Adipocyte (in vitro differentiated cells): ENCODE measurements around the gene PGGHG.
A peak's percentile ranks its signal among the peaks of the same experiment; 100 is the strongest.
"Not testable (repeated sequence)": the region's sequence is repeated elsewhere in the genome, so short reads cannot be mapped to it uniquely, and the experiment has no call there.

Source experiments
- DNase-seq: peaks from one replicate; pipeline ENCODE4 v3.0.0-alpha.2; 2015; ENCODE audit warnings: low read depth
- H3K27me3 ChIP-seq: replicated peaks from 2 replicates; pipeline ENCODE4 v1.7.0; 2013; ENCODE audit warnings: mild to moderate bottlenecking, low read length, moderate library complexity; ENCODE audit not compliant: control insufficient read depth, insufficient read depth
- H3K36me3 ChIP-seq: 2 replicates; pipeline ENCODE4 v1.7.0; 2013; ENCODE audit warnings: low read length, mild to moderate bottlenecking, moderate library complexity; ENCODE audit not compliant: control insufficient read depth, insufficient read depth, severe bottlenecking
- H3K4me1 ChIP-seq: 2 replicates; pipeline ENCODE4 v1.7.0; 2013; ENCODE audit warnings: mild to moderate bottlenecking, low read length, moderate library complexity; ENCODE audit not compliant: control insufficient read depth, insufficient read depth
- H3K4me3 ChIP-seq: 2 replicates; pipeline ENCODE4 v1.7.0; 2013; ENCODE audit warnings: mild to moderate bottlenecking, low read length, moderate library complexity
- H3K9ac ChIP-seq: 2 replicates; pipeline ENCODE4 v1.7.0; 2013; ENCODE audit warnings: mild to moderate bottlenecking, low read length, moderate library complexity
- H3K9me3 ChIP-seq: 2 replicates; pipeline ENCODE4 v1.7.0; 2013; ENCODE audit warnings: mild to moderate bottlenecking, low read length, moderate library complexity; ENCODE audit not compliant: control insufficient read depth

PGGHG gene

DNA sequence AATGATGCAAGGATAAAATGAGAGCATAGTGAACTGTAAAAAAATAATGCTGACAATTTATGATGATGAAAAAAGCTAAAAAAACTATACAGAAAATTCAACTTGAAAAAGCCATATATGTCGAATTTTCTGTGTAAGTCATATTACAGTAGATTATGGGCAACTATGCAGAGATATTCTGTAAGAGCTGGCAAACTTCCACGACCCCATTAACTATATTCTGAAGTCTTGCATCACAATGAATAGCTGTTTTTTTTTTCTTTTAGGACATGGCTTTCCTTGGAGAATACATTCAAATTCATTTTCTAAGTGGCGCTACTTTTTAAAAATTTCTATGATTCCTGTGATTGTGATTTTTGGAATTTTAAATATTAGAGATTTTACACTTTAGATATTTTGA lies 33.8 kb upstream of the PGGHG start:
- H3K27me3 ChIP-seq: peaks cover 24% of the 10 kb centered on the region
- DNase-seq: peak; percentile 83
- H3K4me3 ChIP-seq: no peak overlapping the region
- H3K9me3 ChIP-seq: no peaks in the 10 kb centered on the region
- peaks cover 34% of the 10 kb centered on the region for H3K36me3 ChIP-seq
- peaks cover 5% of the 10 kb centered on the region for H3K4me1 ChIP-seq
- no peak overlapping the region for H3K9ac ChIP-seq

DNA sequence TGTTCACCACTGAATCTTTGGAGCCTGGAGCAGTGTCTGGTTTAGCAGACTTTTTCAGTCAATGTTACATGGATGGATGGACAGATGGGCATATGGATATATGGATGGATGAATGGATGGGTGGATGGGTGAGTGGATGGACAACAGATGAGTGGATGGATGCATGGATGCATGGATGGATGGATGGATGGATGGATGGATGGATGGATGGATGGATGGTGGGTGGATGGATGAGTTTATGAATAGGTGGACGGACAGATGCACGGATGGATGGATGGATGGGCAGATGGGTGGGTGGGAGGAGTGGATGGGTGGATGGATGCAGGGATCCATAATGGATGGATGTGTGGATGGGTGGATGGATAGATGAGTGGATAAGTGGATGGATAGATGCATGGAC lies 33.1 kb upstream of the PGGHG start:
- Histone ChIP-seq H3K27me3 (peaks cover 28% of the 10 kb centered on the region), H3K4me1 (peaks cover 5% of the 10 kb centered on the region), H3K4me3 (no peak overlapping the region), H3K36me3 (peaks cover 28% of the 10 kb centered on the region), H3K9me3 (no peaks in the 10 kb centered on the region), H3K9ac (no peak overlapping the region)
- no peak for DNase-seq

DNA sequence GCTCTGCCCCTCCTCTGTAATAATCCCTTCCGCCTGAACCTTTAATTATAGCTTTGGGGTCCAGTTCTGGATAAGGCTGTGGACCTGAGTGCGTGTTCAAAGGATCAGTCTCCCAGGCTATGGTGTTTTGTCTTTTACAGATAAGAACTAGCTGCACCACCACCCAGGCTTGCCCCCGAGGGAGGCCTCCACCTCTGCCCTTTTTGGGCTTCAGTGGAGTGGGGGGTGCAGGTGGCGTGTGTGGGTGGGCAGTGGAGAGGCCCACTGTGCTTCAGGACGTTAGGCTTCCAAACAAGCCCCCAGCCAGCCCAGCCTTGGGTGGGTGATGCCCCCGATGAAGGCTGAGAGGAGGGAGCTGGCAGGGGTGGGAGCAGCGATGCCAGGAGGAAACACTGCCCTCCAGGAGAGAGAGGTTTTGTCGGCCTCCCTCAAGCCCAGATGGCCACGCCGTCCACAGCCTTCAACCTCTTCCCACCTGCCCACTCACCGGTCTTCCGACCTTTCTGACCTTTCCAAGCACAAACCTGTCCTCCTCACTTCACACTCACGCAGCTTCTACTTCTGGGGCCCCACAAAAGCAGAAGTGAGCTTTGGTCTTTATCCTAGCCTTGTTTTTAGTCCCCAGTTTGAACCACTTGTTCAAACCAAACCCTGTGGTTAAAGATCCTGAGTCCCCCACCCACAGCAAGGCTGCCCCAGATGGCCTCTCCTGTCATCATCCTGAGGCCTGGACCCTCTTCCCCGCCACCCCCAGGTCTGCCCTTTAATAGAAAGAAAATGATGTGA lies 31.8 kb upstream of the PGGHG start:
- H3K9me3 ChIP-seq: no peaks in the 10 kb centered on the region
- H3K4me3 ChIP-seq: no peak overlapping the region
- H3K9ac ChIP-seq: no peak overlapping the region
- peaks cover 28% of the 10 kb centered on the region for H3K27me3 ChIP-seq
- peaks cover 15% of the 10 kb centered on the region for H3K36me3 ChIP-seq
- no peak for DNase-seq
- peaks cover 5% of the 10 kb centered on the region for H3K4me1 ChIP-seq

DNA sequence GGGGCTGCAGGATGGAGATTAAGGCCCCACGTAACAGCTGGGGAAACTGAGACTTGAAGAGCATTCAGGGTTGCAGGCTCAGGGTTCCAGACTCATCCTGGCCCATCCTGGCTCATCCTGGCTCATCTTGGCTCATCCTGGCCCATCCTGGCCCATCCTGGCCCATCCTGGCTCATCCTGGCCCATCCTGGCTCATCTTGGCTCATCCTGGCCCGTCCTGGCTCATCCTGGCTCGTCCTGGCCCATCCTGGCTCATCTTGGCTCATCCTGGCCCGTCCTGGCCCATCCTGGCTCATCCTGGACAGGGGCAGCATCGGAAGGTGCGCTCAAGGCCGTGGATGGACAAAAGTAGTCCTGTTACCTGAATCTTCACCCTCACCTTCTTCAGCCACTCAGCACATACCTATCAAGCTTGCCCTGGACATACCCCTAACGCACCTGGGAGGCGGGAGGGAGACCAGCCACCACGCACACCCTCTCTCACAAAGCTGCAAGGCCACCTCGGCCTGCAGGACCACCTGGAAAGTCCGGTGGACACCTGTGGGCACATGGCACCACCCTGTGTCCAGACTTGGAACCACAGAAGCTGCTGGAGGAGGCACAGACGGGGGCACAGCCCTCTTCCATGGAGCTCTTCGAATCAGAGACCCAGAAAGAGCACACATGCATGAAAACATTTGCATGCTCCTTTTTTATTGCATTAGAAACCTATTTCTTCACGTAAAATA lies 31.0 kb upstream of the PGGHG start:
- peaks cover 28% of the 10 kb centered on the region for H3K27me3 ChIP-seq
- no peak overlapping the region for H3K9ac ChIP-seq
- H3K9me3 ChIP-seq: no peaks in the 10 kb centered on the region
- H3K36me3 ChIP-seq: peaks cover 7% of the 10 kb centered on the region
- no peak overlapping the region for H3K4me3 ChIP-seq
- peaks cover 5% of the 10 kb centered on the region for H3K4me1 ChIP-seq
- no peak for DNase-seq

DNA sequence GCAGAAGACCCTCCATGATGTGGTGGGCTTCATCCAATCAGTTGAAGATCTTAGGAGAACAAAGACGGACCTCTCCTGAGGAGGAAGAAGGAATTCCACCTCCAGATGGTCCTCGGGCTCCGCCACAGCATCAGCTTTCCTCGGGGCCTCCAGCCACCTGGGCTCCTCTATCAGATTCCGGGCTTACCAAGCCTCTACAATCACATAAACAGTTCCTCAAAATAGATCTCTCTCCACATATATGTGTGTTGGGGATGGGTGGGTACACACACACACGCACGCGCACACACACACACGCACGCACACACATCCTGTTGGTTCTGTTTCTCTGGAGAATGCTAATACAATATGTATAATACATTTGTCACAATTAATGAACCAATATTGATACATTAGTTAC lies 29.5 kb upstream of the PGGHG start:
- H3K4me3 ChIP-seq: no peak overlapping the region
- no peak for DNase-seq
- H3K9me3 ChIP-seq: no peaks in the 10 kb centered on the region
- H3K36me3 ChIP-seq: no peaks in the 10 kb centered on the region
- peaks cover 28% of the 10 kb centered on the region for H3K27me3 ChIP-seq
- no peak overlapping the region for H3K9ac ChIP-seq
- peaks cover 5% of the 10 kb centered on the region for H3K4me1 ChIP-seq

DNA sequence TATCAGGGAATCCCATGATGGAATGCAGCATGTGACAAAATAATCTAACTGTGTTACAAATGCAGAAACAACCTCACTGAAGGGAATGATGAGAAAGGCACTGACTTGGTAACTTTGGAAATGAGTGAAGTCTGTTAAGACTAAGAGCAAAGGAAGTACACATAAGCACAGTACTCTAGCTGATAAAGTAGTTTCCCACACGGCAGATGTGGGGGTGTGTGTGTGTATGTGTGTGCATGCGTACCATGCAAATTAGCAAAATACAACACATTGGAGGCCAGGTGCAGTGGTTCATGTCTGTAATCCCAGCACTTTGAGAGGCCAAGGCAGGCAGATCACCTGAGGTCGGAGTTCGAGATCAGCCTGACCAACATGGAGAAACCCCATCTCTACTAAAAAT lies 27.3 kb upstream of the PGGHG start:
- Histone ChIP-seq H3K27me3 (peaks cover 28% of the 10 kb centered on the region), H3K36me3 (no peaks in the 10 kb centered on the region)
- no peak for DNase-seq

DNA sequence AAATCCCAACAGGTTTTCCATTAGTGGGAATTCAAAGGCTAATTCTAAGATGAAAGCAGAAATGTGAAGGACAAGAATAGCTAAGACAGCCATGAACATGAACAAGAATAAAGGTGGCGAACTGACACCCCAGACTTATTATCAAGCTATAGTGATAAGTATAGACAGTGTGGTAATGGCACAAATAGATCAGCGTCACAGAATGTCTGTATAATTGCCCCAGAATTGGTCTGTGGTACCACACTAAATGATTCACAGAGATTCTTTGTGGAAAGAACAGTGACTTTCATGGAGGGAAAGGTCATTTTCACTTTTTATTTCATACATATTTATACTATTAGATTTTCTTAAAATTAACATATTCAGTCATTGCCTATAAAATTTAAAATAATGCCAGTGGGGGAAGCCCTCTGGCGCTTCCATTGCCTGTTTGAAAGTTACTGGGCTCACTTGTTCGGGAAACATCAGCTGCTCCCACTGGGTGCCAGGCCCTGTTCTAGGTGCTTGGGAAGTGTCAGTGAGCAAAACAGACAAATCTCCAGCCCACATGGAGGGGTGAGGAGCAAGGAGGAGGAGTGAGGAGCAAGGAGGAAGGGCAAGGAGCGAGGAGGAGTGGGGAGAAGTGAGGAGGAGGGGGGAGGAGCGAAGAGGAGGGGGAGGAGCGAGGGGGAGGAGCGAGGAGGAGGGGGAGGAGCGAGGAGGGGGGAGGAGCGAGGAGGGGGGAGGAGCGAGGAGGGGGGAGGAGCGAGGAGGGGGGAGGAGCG lies 22.1 kb upstream of the PGGHG start:
- no peaks in the 10 kb centered on the region for H3K9me3 ChIP-seq
- H3K4me1 ChIP-seq: peaks cover 8% of the 10 kb centered on the region
- no peak overlapping the region for H3K9ac ChIP-seq
- H3K36me3 ChIP-seq: no peaks in the 10 kb centered on the region
- peaks cover 17% of the 10 kb centered on the region for H3K27me3 ChIP-seq
- no peak overlapping the region for H3K4me3 ChIP-seq
- DNase-seq: no peak

More for the DNA sequence above, 27.3 kb upstream of the PGGHG start:
- H3K4me1 ChIP-seq: no peaks in the 10 kb centered on the region
- no peak overlapping the region for H3K4me3 ChIP-seq
- no peaks in the 10 kb centered on the region for H3K9me3 ChIP-seq
- H3K9ac ChIP-seq: no peak overlapping the region

DNA sequence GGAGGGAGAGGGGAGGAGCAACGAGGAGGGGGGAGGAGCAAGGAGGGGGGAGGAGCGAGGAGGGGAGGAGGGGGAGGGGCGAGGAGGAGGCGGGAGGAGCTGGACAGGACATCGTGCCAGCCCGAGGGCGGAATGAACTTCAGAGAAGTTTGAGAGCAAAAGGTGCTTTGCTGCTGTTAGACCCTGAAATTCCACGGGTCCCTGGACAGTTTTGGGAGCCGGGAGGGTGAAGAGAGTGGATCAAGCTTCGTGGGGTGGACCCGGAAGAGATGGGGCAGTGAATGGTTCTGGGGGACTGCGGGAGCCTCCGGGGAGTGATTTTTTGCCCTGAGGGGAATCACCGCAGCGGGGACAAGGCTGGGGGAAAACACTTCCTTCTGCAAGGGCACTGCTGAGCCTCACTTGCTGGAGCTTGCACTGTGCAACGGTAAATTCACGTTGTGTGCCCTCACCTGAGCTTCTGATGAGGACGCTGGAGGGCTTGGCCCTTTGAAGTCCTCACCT lies 21.4 kb upstream of the PGGHG start:
- no peak overlapping the region for H3K9ac ChIP-seq
- DNase-seq: no peak
- peaks cover 24% of the 10 kb centered on the region for H3K27me3 ChIP-seq
- no peak overlapping the region for H3K4me3 ChIP-seq
- H3K36me3 ChIP-seq: no peaks in the 10 kb centered on the region
- peaks cover 8% of the 10 kb centered on the region for H3K4me1 ChIP-seq
- H3K9me3 ChIP-seq: no peaks in the 10 kb centered on the region

DNA sequence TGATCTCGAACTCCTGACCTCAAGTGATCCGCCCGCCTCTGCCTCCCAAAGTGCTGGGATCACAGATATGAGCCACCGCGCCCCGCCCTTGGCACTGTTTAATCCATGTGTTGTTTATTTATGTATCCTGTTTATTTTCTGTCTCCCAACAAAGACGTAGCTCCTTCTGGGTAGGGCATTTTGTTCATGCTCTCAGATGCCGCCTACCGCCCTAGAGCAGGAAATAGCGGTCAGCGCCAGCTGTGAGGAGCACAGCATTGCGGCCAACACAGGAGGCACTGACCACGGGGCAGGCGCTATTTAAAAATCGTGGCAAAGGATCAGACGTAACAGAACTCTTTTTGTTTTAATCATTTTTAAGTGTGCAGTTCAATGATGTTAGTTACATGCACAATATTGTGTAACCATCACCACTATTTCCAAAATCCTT lies 20.2 kb upstream of the PGGHG start:
- Histone ChIP-seq H3K9ac (peak overlapping the region; percentile 17), H3K27me3 (peaks cover 32% of the 10 kb centered on the region), H3K4me3 (peak overlapping the region; percentile 43)
- H3K9me3 ChIP-seq, H3K36me3 ChIP-seq, H3K4me1 ChIP-seq: not testable (repeated sequence)
- peak; percentile 62 for DNase-seq

DNA sequence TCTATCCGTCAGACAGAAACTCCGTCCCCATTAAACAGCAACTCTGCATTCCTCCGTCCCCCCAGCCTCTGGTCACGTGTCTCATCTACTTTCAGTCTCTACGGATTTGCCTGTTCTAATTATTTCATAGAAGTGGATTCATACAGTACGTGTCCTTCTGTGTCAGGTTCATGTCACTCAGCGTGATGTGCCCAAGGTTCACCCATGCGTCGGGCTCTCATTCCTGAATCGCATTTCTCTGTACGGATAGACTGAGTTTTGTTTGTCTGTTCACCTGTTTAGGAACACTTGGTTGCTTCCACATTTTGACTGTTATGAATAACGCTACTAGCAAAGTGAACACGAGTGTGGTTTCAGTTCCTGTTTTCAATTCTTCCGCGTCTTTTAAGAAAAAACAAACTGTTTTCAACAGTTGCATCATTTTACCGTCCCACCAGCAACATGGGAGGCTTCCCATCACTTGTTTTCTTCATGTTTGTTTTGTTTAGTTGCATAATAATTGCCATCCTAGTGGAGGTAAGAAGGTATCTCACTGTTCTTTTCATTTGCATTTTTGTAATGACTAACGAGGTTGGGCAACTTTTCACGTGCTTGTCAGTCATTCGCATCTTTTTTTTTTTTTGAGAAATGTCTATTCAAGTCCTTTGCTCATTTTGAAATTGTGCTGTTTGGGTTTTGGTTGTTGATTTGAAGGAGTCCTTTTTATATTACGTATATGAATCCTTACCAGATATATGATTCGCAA lies 19.6 kb upstream of the PGGHG start:
- DNase-seq: no peak

More for the DNA sequence above, 19.6 kb upstream of the PGGHG start:
- H3K4me1 ChIP-seq: peaks cover 8% of the 10 kb centered on the region
- peaks cover 37% of the 10 kb centered on the region for H3K27me3 ChIP-seq
- H3K9me3 ChIP-seq: no peaks in the 10 kb centered on the region
- H3K36me3 ChIP-seq: no peaks in the 10 kb centered on the region
- peak overlapping the region; percentile 43 for H3K4me3 ChIP-seq
- H3K9ac ChIP-seq: no peak overlapping the region
